ENCODE results near the gene WWC2. TPM values are rescaled to one million over a fixed set of nuclear protein-coding genes. Genes with fewer than 3 reads are reported as not detected.

The WWC2 gene
- total and polyA plus RNA-seq, 2 donors (not counting 3 experiments of a cell fraction or from before 2014, with no cell fraction given), result 12.9 to 52.2 TPM

- H3K9ac ChIP-seq (replicated peaks; ENCODE audit: extremely low read depth, insufficient read depth, low read length), result no peak overlapping the region
- CTCF ChIA-PET, result no interaction called here
- POLR2A ChIA-PET, result no interaction called here
- FAIRE-seq (no peak), DNase-seq (ENCODE audit: low read depth, low spot score) (no peak)
- H3K79me2 ChIP-seq (ENCODE audit: control insufficient read depth, insufficient read depth, low read length), result no peaks in the 10 kb centered on the region
- no peak overlapping the region for H3K27ac ChIP-seq (ENCODE audit: insufficient read depth, low read depth, low read length)
- H3K27me3 ChIP-seq (ENCODE audit: control insufficient read depth in 2 of 2, insufficient read depth in 2 of 2, low read length in 2 of 2), result no peaks in the 10 kb centered on the region
- BruUV-seq (replicated peaks), result no TSS peak
- H3K9me1 ChIP-seq (replicated peaks; ENCODE audit: control insufficient read depth, extremely low read depth, insufficient read depth, low read length), result no peaks in the 10 kb centered on the region
- TF ChIP-seq CTCF (IDR thresholded peaks at IDR 0.05; ENCODE audit: extremely low read depth in 1 of 2, insufficient read depth in 1 of 2, low read depth in 1 of 2, low read length in 2 of 2), result no peak
- TF ChIP-seq MAX (IDR thresholded peaks at IDR 0.05; ENCODE audit: insufficient read depth, insufficient read length), result no peak
- no peak for TF ChIP-seq POLR2AphosphoS5 (IDR thresholded peaks at IDR 0.05; ENCODE audit: insufficient read depth, low read depth, low read length)
- no peak for TF ChIP-seq MYC (IDR thresholded peaks at IDR 0.05; ENCODE audit: low read depth, low read length)
- TF ChIP-seq FOS (IDR thresholded peaks at IDR 0.05; ENCODE audit: borderline replicate concordance, insufficient read depth, low read length), result no peak
- TF ChIP-seq POLR2A (IDR thresholded peaks at IDR 0.05; ENCODE audit: low read depth, low read length), result no peak
- no peak for TF ChIP-seq EZH2 (IDR thresholded peaks at IDR 0.05; ENCODE audit: borderline replicate concordance, low read depth, low read length, severe bottlenecking)
- no peak for TF ChIP-seq GATA2 (IDR thresholded peaks at IDR 0.05; ENCODE audit: insufficient read depth, insufficient read length, low read depth, low read length)
- no peak for TF ChIP-seq JUN (IDR thresholded peaks at IDR 0.05; ENCODE audit: borderline replicate concordance, insufficient read depth, insufficient read length, low read depth)
- H3K4me2 ChIP-seq (ENCODE audit: insufficient read depth, low read length), result no peak overlapping the region
- H3K4me1 ChIP-seq (ENCODE audit: control insufficient read depth, extremely low read depth, insufficient read depth, low read length), result peaks cover 6% of the 10 kb centered on the region
- no peak overlapping the region for H2AFZ ChIP-seq (ENCODE audit: low read depth, low read length)
- no peak overlapping the region for H3K4me3 ChIP-seq (replicated peaks in 1 of 3; ENCODE audit: insufficient read depth in 1 of 3, low read depth in 1 of 3, low read length in 3 of 3)
- dilution Hi-C loops (cut with MboI; ENCODE audit: extremely low pct_ligation_motif_present, low sequenced_read_pairs) (no loop called here), intact Hi-C loops (cut with micrococcal nuclease) (no loop called here)
- no peaks in the 10 kb centered on the region for H3K9me3 ChIP-seq (replicated peaks; ENCODE audit: control insufficient read depth, insufficient read depth, low read length)
- H4K20me1 ChIP-seq (replicated peaks; ENCODE audit: control insufficient read depth, extremely low read depth, insufficient read depth, low read length), result no peaks in the 10 kb centered on the region
- no peaks in the 10 kb centered on the region for H3K36me3 ChIP-seq (ENCODE audit: control insufficient read depth in 2 of 2, extremely low read depth in 1 of 2, insufficient read depth in 2 of 2, low read length in 2 of 2)
Observed at GRCh38 chr4:183326853-183327252, 227.8 kb downstream of the WWC2 start.

All from endothelial cell of umbilical vein (primary cell).